Skeletal muscle satellite cell (primary cell): ENCODE results near the gene RPS6KA2.
"Not testable (repeated sequence)": the region's sequence is repeated elsewhere in the genome, so short reads cannot be mapped to it uniquely, and the experiment has no call there.

Experiments
- H3K27me3 ChIP-seq: 2 replicates; pipeline ENCODE4 v1.7.0; 2013; ENCODE audit warnings: low read length; ENCODE audit not compliant: control insufficient read depth, insufficient read depth
- H3K36me3 ChIP-seq: 2 replicates; pipeline ENCODE4 v1.7.0; 2013; ENCODE audit warnings: mild to moderate bottlenecking, control low read depth, low read length; ENCODE audit not compliant: insufficient read depth
- H3K4me1 ChIP-seq: 2 replicates; pipeline ENCODE4 v1.7.0; 2013; ENCODE audit warnings: low read length; ENCODE audit not compliant: control insufficient read depth, insufficient read depth
- H3K4me2 ChIP-seq: 2 replicates; pipeline ENCODE4 v1.7.0; 2013; ENCODE audit warnings: mild to moderate bottlenecking, low read length
- H3K4me3 ChIP-seq: 2 replicates; pipeline ENCODE4 v1.7.0; 2013; ENCODE audit warnings: low read length
- H3K9ac ChIP-seq: 2 replicates; pipeline ENCODE4 v1.7.0; 2013; ENCODE audit warnings: mild to moderate bottlenecking, low read depth, low read length, moderate library complexity
- H3K9me3 ChIP-seq: replicated peaks from 2 replicates; pipeline ENCODE4 v1.7.0; 2013; ENCODE audit warnings: mild to moderate bottlenecking, control low read depth, low read length

The RPS6KA2 gene

DNA sequence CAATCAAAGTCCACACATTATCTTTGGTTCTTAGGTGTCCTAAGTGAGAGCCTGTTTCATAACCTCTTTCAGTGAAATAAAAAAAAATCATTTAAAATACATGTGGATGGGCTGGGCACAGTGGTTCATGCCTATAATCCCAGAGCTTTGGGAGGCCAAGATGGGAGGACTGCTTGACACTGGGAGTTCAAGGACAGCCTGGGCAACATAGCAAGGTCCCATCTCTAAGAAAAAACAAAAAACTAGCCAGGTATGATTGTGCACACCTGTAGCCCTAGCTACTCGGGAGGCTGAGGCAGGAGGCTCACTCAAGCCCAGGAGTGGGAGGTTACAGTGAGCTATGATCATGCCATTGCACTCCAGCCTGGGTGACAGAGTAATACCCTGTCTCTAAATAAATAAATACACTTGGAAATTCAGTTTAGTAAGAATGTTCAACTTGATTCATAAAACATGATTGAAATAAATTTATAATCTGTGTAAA, 247.9 kb downstream of the RPS6KA2 start:
- Histone ChIP-seq H3K4me2 (no peak overlapping the region), H3K4me3 (no peak overlapping the region), H3K27me3 (no peaks in the 10 kb centered on the region), H3K36me3 (no peaks in the 10 kb centered on the region), H3K4me1 (peaks cover 5% of the 10 kb centered on the region), H3K9ac (no peak overlapping the region), H3K9me3 (no peaks in the 10 kb centered on the region)

DNA sequence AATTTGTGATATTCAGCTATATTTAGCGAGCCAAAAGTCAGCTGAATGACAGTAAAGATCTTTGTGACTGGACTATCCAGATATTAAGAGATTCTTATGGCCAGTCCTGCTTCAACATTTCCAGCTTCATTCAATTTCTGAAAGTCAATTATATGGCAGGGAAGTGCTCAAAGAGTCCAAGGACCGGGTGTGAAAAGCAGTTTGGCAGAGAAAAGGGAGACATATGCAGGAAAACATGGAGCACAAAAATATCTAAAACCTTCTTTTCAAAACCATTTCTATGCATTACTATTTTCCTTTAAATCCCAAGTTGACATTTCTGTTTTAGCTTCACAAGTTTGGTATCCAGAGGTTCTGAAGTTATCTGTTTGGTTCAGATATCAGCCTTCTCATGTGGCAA, 249.3 kb downstream of the RPS6KA2 start:
- H3K9ac ChIP-seq: no peak overlapping the region
- no peak overlapping the region for H3K4me2 ChIP-seq
- no peak overlapping the region for H3K4me3 ChIP-seq
- no peaks in the 10 kb centered on the region for H3K36me3 ChIP-seq
- no peaks in the 10 kb centered on the region for H3K9me3 ChIP-seq
- H3K27me3 ChIP-seq: no peaks in the 10 kb centered on the region
- H3K4me1 ChIP-seq: peaks cover 5% of the 10 kb centered on the region

DNA sequence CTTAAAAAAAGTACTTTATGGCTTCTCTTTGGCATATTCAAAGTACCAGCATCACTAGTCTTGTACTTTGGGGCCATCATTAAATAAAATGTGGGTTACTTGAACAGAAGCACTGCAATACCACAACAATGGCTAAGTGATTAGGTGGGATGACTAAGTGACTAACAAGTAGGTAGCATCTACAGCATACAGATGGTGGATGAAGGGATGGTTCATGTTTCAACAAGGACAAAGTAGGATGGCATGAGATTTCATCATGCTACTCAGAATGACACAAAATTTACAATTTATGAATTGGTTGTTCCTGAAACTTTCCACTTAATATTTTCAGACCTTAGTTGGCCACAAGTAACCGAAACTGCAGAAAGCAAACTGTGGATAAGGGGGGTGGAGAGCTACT, 252.0 kb downstream of the RPS6KA2 start:
- H3K27me3 ChIP-seq: no peaks in the 10 kb centered on the region
- no peaks in the 10 kb centered on the region for H3K36me3 ChIP-seq
- H3K4me3 ChIP-seq: no peak overlapping the region
- no peaks in the 10 kb centered on the region for H3K4me1 ChIP-seq
- no peaks in the 10 kb centered on the region for H3K9me3 ChIP-seq
- H3K9ac ChIP-seq: no peak overlapping the region
- no peak overlapping the region for H3K4me2 ChIP-seq

DNA sequence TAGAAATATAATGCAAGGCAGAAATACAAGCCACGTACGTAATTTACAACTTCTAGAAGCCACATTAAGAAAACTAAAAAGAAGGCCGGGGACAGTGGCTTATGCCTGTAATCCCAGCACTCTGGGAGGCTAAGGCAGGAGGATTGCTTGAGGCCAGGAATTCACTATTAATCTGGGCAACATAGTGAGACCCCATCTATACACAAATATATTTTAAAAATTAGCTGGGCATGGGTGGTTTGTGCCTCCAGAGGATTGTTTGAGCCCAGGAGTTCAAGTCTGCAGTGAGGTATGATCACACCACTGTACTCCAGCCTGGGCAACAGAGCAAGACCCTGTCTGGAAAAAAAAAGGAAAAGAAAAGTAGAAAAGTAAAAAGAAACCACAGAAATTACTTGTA, 256.6 kb downstream of the RPS6KA2 start:
- Histone ChIP-seq H3K4me3 (no peak overlapping the region), H3K4me2 (no peak overlapping the region), H3K9ac (no peak overlapping the region), H3K27me3 (no peaks in the 10 kb centered on the region), H3K9me3 (no peaks in the 10 kb centered on the region), H3K4me1 (peaks cover 4% of the 10 kb centered on the region), H3K36me3 (no peaks in the 10 kb centered on the region)

DNA sequence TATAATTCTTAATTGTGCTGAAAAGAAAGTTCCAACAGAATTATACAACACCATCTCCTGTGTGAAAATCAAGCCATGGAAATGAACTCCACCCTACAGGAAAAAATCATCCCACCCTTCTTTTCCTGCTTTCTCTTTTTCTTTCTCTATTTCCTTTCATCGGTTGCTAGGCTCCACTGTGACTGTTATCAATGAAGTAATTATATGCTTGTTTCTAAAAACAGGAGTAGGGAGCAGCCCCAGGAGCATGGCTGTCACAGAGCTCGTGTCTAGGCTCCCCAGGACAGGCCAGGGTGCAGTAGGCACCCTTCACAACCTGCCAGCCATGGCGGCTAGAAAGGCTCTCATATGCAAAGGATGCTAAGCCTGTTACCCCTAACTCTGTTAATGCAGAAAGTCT, 257.3 kb downstream of the RPS6KA2 start:
- no peak overlapping the region for H3K4me2 ChIP-seq
- peaks cover 11% of the 10 kb centered on the region for H3K4me1 ChIP-seq
- H3K36me3 ChIP-seq: peaks cover under 1% of the 10 kb centered on the region
- H3K27me3 ChIP-seq: no peaks in the 10 kb centered on the region
- H3K4me3 ChIP-seq: no peak overlapping the region
- no peaks in the 10 kb centered on the region for H3K9me3 ChIP-seq
- no peak overlapping the region for H3K9ac ChIP-seq

DNA sequence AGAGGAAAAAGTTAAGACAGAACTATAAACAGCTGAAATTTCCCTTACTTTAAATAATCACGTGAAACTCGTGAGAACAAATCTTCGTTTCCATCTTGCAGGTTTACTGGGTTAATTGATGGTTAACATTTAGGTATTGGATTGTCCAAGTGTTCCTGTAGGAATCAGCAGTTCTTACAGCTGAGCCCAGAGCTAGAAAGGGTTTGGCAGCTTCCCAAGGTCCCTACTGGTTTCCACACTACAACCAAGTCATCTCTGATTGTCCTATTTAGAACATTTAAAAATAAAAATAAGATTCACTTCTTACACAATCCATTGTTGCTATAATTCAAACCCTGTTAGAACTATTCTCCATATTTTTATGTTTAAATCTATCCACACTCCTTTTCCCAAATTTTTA, 260.1 kb downstream of the RPS6KA2 start:
- Histone ChIP-seq H3K4me1 (peaks cover 15% of the 10 kb centered on the region), H3K9ac (no peak overlapping the region), H3K36me3 (peaks cover 7% of the 10 kb centered on the region), H3K27me3 (no peaks in the 10 kb centered on the region), H3K4me2 (no peak overlapping the region), H3K4me3 (no peak overlapping the region), H3K9me3 (no peaks in the 10 kb centered on the region)

DNA sequence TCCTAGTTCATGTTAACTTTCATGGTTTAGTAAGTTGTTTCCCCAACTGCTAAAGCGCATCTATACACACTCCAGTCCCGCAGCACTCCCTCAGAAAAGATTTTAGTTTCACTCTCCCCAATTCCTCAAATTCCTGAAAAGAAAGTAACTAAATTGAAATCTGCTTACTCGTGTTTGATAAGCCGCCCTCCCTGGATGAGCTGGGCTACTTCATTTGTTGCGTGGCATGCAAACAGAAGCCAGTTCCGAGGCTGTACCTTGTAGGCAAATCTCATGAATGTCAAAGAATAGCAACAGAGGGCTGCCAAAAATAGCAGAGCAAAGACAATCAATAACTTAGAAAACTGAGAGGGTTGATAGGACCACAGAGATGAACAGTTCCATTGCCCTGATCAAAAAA, 261.2 kb downstream of the RPS6KA2 start:
- Histone ChIP-seq H3K9ac (no peak overlapping the region), H3K36me3 (peaks cover 7% of the 10 kb centered on the region), H3K4me2 (no peak overlapping the region), H3K9me3 (no peaks in the 10 kb centered on the region), H3K4me1 (peaks cover 19% of the 10 kb centered on the region), H3K27me3 (no peaks in the 10 kb centered on the region), H3K4me3 (no peak overlapping the region)

DNA sequence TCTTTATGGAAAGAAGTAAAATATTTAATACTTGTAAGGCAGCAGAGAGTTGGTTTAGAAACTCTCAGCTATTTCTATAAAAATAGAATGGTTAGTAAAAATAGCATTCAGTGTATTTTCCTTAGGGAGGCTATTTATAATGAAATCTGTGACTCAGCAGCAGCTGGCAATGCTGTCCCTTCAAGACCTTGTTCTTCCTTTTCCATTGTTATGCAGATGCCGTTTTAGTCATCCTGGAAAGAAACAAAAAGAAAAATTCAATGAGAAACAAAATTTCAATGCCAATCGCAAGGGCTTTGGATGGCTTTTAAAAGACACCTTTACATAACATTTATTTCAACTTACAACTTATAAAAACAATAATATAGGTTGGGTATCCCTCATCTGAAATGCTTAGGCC, 261.8 kb downstream of the RPS6KA2 start:
- Histone ChIP-seq H3K36me3 (peaks cover 7% of the 10 kb centered on the region), H3K4me3 (no peak overlapping the region), H3K4me1 (peaks cover 22% of the 10 kb centered on the region), H3K4me2 (no peak overlapping the region), H3K27me3 (no peaks in the 10 kb centered on the region), H3K9me3 (no peaks in the 10 kb centered on the region), H3K9ac (peak overlapping the region; percentile 22)

DNA sequence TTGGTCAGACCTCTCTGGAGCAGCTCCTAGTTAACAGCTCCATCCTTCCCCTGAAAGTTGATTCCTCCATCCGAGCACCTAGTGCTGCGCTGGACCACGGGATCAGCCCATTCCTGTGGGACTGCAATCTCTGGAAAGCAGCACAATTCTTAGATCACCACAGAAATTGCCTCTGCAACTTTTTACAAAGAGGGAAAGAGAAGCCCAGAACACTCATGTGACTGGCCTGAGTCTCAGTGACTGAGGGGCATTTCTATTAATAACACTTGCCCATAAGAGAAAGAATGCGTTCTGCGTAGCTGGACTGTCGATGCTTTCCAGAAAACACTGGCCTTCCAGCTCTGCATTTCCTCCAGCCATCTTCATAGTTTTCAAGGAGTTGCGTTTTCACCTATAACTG, 262.6 kb downstream of the RPS6KA2 start:
- H3K36me3 ChIP-seq: peaks cover 7% of the 10 kb centered on the region
- H3K4me1 ChIP-seq: peaks cover 22% of the 10 kb centered on the region
- no peak overlapping the region for H3K4me3 ChIP-seq
- no peaks in the 10 kb centered on the region for H3K27me3 ChIP-seq
- no peaks in the 10 kb centered on the region for H3K9me3 ChIP-seq
- no peak overlapping the region for H3K9ac ChIP-seq
- H3K4me2 ChIP-seq: no peak overlapping the region

DNA sequence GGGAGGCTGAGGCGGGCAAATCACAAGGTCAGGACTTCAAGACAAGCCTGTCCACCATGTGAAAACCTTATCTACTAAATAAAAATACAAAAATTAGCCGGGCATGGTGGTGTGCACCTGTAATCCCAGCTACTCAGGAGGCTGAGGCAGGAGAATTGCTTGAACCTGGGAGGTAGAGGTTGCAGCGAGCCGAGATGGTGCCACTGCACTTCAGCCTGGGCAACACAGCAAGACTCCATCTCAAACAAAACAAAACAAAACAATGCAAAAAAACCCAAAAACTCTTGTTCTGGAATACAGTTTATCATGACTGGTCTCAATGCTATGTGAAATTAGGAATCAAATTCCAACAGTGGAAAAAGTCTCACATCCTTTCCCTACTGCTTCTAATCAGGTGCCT, 264.6 kb downstream of the RPS6KA2 start:
- peaks cover 22% of the 10 kb centered on the region for H3K4me1 ChIP-seq
- not testable (repeated sequence) for H3K4me3 ChIP-seq, H3K27me3 ChIP-seq, H3K9ac ChIP-seq, H3K9me3 ChIP-seq, H3K4me2 ChIP-seq, H3K36me3 ChIP-seq

DNA sequence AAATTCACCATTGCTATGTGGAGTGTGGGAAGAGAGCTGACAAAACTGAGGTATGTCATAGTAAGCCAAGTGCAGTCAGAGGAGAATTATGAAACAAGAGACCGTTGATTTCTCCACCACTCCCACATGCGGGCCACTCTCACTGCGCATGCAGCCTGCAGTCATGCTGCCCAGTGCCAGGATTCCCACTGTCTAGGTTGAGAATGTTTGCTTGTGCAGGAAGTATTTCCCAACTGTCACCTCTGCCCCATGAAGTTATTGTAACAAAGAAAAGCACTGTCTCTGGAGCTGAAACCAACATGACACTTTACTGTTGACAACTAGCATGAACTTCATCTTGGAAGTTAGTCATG, 266.0 kb downstream of the RPS6KA2 start:
- Histone ChIP-seq H3K9me3 (no peaks in the 10 kb centered on the region), H3K4me2 (no peak overlapping the region), H3K4me3 (no peak overlapping the region), H3K27me3 (peaks cover 17% of the 10 kb centered on the region), H3K9ac (no peak overlapping the region), H3K4me1 (peaks cover 22% of the 10 kb centered on the region), H3K36me3 (peaks cover 7% of the 10 kb centered on the region)

DNA sequence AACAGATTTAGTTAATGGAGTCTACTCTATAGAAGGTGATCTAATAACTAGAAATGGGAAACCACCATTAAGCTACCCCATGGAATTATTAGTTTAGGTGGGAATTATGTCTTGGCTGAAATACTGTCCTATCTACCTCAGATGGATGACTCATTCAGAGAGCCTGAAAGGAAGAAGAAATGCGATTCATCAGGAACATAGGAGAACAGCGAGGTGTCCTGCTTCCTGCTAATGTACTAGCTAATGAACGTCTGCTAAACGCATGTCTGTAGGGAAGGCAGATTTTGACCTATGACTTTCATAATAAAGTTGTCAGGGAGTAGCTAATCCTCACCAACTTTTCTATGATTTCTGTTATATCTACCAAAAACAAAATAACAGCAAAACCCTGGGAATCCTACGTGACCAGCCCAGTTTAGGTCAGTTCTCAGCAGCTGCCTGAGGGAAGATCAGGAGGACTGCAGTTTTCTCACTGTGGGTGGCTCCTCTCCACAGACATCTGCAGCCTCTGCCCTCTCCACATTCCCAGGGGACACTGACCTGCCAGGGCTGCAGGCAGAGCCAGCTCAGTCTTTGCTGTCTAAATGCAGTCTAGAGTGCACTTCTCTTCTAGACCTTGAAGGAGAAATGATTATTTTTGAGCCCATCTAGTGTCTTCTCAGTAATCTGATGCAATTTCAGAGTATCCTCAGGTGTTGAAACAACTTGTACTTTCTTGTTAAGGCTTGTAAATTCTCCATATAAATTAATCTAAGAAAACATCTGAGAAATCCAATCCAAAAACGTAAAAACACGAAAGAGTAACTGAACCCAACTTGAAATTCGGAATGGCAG, 266.6 kb downstream of the RPS6KA2 start:
- Histone ChIP-seq H3K27me3 (peaks cover 19% of the 10 kb centered on the region), H3K9me3 (no peaks in the 10 kb centered on the region), H3K4me1 (peaks cover 18% of the 10 kb centered on the region), H3K4me2 (no peak overlapping the region), H3K4me3 (no peak overlapping the region), H3K9ac (no peak overlapping the region), H3K36me3 (peaks cover 7% of the 10 kb centered on the region)
